GM12872 (cell line): Measurements from ENCODE around the gene EP400.

Experiments
- CTCF ChIP-seq: IDR thresholded peaks from 3 replicates; pipeline ENCODE4 v1.5.1; 2011; ENCODE audit warnings: low read depth, mild to moderate bottlenecking, low read length, moderate library complexity; ENCODE audit not compliant: insufficient read depth

The EP400 gene

GRCh38 chr12:131927110-131928079 lies 22.3 kb upstream of the EP400 start:
- no peak for TF ChIP-seq CTCF

DNA sequence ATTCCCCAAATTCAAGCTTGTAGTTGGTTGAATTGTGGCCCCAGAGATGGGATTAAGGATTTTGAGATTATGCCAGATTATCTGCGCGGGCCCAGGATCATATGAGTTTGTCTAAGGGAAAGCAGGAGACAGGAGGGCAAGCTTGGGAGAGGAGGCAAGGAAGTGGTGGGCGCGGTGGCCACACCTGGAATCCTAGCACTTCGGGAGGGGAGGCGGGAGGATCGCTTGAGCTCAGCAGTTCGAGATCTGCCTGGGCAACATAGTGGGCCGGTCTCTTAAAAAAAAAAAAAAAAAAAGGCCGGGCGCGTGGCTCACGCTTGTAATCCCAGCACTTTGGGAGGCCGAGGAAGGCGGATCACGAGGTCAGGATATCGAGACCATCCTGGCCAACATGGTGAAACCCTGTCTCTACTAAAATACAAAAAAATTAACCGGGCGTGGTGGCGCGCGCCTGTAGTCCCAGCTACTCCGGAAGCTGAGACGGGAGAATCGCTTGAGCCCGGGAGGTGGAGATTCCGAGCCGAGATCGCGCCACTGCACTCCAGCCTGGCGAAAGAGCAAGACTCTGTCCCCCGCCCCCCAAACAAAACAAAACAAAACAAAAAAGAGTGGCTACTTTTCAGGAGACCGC lies 21.5 kb upstream of the EP400 start:
- TF ChIP-seq CTCF = no peak

GRCh38 chr12:131928711-131929580 lies 20.8 kb upstream of the EP400 start, which contains the start of gene PUS1:
TSS of gene PUS1 (plus strand) at chr12:131929276. CDS start at chr12:131929723, 447 bp downstream.
- no peak for TF ChIP-seq CTCF

DNA sequence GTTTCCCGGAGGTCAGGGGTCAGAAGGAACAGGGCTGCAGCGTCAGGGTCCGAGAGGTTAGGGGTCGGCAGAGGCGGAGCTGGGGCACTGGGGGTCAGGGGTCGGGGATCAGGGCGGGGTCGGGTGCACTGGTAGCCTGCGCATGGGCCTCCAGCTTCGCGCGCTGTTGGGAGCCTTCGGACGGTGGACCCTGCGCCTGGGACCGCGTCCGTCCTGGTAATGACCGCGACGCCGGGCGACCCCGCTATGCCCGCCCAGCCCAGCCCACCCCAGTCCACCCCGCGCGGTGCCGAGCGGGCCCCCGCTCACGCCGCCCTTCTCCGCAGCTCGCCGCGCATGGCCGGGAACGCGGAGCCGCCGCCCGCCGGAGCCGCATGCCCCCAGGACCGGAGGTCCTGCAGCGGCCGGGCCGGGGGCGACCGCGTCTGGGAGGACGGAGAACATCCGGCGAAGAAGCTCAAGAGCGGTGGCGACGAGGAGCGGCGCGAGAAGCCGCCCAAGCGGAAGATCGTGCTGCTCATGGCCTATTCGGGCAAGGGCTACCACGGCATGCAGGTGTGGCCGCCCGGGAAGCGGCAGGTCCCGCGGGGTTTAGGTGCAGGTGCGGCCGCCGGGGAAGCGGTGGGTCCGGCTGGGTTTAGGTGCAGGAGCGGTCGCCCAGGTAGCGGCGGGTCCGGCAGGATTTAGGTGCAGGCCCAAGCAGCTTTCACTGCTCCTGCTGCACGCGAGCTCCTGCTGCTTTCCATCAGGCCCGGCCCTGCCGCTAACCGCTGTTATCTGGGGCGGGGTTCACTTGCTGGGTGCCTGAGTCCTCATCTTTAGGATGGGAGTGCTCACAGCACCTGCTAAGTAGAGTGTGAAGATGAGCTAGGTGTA lies 19.9 kb upstream of the EP400 start:
- no peak for TF ChIP-seq CTCF

DNA sequence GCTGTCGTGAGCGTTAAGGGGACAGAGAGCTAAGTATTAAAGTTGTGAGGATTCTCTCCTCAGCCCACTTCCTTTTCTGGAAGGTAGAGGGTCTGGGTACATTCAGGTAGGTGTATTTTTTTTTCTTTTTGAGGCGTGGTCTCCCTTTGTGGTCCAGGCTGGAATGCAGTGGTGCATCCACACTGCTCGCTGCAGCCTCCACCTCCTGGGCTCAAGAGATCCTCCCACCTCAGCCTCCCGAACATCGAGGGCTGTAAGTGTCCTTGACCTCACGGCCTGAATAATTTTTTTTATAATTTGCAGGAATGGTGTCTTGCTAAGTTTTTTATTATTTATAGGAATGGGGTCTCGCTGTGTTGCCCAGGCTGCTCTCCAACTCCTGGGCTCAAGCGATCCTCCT lies 19.2 kb upstream of the EP400 start:
- no peak for TF ChIP-seq CTCF

DNA sequence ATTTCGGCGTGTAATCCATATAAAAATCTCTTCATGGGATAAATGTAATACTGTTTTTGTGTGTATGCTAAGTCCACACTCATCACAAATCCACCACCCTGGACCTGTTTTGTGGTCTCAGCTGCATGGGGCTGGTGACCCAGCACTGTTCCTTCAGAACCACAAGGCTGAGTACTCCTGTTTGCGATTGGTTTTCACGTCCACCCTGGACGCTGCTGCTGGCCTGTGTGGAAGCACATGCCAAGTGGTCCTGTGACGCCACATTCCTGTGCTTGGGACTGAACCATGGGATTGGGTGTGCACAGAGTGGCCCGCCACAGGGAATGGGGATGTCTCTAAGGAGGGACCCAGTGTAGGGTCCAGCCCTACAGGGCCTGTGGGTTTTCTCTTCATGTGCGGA lies 16.4 kb upstream of the EP400 start:
- TF ChIP-seq CTCF = no peak
